Colon (tissue), 2 donors: ENCODE measurements around the gene GFER.

Experiments
- FAIRE-seq: peaks from 2 replicates; lab custom pipeline; 2012; peaks lifted over from hg19 to GRCh38; lab: Jason Lieb, UNC
- donor health status: control.
- donor health status: control.

The GFER gene

GRCh38 chr16:1974157-1975070 lies 9.6 kb upstream of the GFER start:
- no peak for FAIRE-seq

DNA sequence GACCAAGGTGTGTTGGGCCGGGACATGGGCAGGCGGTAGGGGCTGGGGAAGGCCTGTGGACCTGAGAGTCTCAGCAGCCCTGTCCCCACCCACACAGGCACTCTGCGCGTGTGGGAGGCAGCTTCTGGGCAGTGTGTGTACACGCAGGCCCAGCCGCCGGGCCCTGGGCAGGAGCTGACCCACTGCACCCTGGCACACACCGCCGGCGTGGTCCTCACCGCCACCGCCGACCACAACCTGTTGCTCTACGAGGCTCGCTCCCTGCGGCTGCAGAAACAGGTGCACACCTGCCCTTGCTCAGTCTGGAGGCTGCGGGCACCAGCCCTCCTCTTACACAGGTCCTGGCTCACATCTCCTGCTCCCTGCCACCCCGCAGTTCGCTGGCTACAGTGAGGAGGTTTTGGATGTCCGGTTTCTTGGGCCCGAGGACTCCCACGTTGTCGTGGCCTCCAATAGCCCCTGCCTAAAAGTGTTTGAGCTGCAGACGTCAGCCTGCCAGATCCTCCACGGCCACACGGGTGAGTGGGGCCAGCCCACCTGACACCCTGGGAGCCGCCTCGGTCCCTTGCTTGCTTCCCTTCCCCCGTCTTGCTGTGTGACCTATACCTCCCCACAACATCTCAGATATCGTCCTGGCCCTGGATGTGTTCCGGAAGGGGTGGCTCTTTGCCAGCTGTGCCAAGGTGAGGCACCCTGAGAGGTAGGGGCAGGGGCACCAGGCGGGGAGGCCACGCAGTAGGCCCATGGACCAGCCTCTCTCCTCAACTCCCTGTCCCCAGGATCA lies 8.4 kb upstream of the GFER start:
- no peak for FAIRE-seq

GRCh38 chr16:1976216-1976520 lies 7.8 kb upstream of the GFER start:
- FAIRE-seq = no peak

- no peak for FAIRE-seq
These were observed 6.8 kb upstream of the GFER start for GRCh38 chr16:1976951-1977874.

DNA sequence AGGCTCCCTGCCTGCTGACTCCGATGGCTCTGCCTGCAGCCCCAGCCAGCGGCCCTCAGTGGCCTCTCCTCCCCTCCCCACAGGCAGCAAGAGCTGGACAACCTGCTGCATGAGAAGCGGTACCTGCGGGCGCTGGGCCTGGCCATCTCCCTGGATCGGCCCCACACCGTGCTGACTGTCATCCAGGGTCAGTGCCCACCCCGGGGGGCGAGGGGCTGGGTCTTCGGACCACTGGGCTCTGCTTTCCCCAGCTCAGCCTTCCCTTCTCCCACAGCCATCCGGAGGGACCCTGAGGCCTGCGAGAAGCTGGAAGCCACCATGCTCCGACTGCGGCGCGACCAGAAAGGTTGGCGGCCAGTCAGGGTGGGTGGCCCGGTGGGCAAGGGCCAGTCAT lies 6.1 kb upstream of the GFER start:
- no peak for FAIRE-seq

- no peak for FAIRE-seq
These were observed 5.4 kb upstream of the GFER start for GRCh38 chr16:1978476-1979120.

- no peak for FAIRE-seq
These were observed 4.5 kb upstream of the GFER start for GRCh38 chr16:1979271-1980029.

GRCh38 chr16:1980030-1980769 lies 3.8 kb upstream of the GFER start:
- FAIRE-seq = no peak

- FAIRE-seq = no peak
These were observed 3.3 kb upstream of the GFER start for GRCh38 chr16:1980770-1981087.

- no peak for FAIRE-seq
These were observed 2.6 kb upstream of the GFER start, which contains the start of gene NOXO1 for GRCh38 chr16:1981398-1981836. Gene NOXO1 (minus strand): TSS chr16:1981469. CDS start chr16:1981179, 290 bp downstream.

DNA sequence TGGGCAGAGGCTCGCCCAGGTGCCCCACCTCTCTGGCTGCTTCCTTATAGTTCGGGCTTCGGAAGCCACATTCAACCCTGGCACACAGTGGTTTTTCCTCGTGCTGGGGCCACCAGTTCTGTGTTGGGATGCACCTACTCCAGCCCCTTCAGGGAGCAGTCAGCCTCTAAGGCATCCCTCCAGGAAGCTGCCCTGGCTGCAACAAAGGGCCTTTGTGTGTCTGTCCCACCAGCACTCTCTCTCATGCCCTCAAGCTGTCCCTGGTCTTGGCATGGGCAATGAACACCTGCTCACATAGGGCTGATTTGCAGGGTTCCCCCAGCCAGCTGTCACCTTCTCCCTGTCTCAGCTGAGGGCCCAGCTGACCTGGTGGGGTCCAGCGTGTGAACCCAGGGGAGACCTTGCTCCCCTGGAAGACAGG lies 2.0 kb upstream of the GFER start:
- no peak for FAIRE-seq

DNA sequence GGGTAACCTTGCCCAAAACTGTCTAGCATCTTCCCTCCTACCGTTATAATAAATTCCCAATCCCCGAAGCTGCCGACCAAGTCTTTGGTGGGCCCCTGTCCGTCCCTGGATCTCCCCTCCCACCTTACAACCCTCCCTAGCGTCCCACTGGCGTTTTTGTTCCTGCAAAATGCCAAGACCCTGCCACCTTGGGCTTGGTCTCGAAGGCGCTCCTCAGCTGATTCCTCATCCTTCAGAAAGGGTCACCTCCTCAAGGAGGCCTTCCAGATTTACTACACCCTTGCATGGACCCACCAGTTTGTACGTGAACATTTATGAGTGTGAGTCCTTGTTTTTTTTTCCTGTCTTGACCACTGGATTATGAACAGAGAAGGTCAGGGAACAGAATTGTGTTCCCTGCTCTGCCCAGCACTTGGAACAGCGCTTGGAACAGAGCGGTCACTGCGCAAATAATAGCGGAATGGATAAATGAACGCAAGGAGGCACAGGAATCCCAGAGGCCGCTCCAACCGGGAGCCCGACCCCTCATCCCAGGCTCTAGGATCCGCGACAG lies 926 bp upstream of the GFER start:
- no peak for FAIRE-seq

- FAIRE-seq = no peak
These were observed 593 bp downstream of the GFER start for GRCh38 chr16:1984347-1985225.

- no peak for FAIRE-seq
These were observed 1.6 kb downstream of the GFER start for GRCh38 chr16:1985466-1986150.

DNA sequence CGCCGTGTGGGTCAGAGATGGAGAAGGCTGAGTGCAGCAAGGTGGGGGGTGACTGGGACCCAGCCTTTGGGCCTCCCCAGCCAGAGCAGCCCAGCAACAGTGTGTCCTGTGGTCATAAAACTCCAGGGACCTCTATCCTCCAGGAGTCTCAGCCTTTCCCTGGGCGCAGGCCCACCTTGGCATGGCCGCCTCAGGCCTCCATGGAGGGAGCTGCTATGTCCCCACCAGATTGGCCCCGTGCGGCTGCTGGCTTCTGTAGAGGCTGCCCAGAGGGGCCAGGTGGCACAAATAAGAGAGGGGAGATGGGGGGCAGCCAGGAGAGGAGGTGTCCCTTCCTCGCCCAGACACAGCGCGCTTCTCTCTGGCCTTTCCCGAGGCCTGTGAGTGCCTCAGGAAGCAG lies 3.2 kb downstream of the GFER start:
- FAIRE-seq = no peak

- no peak for FAIRE-seq
These were observed 5.5 kb downstream of the GFER start, which contains the start of gene SYNGR3 for GRCh38 chr16:1989209-1990100. Gene SYNGR3 (plus strand): TSS chr16:1989970. CDS start chr16:1990103, 133 bp downstream.

DNA sequence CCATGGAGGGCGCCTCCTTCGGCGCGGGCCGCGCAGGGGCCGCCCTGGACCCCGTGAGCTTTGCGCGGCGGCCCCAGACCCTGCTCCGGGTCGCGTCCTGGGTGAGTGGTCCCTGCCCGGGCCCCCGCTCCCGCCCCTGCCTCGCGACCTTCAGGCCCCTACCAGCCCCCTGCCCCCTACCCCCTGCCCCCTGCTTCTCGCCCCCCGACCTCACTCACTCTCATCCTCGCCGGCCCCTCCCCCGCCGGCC lies 6.0 kb downstream of the GFER start:
- no peak for FAIRE-seq
